A673 (cell line): ENCODE results near the gene MIAT. TPM values are rescaled to one million over a fixed set of nuclear protein-coding genes. Genes with fewer than 3 reads are reported as not detected.
A peak's percentile ranks its signal among the peaks of the same experiment; 100 is the strongest.

Experiments
- BruUV-seq: library from RNA; stranded (reverse); fragments of 400-500 nt; replicated peaks from 2 replicates; lab custom pipeline; 2021; lab: Mats Ljungman, UMichigan
- CTCF ChIA-PET: fragments of 300-600 bp; sonication (Branson Sonifier 250); formaldehyde crosslinking; loops from one replicate; lab custom pipeline; 2022; ENCODE audit warnings: antibody characterized with exemption; lab: Charles Lee
- POLR2A ChIA-PET: fragments of 300-600 bp; sonication (Branson Sonifier 250); formaldehyde crosslinking; loops from one replicate; lab custom pipeline; 2022; ENCODE audit warnings: antibody characterized with exemption; ENCODE audit not compliant: low non-redundant PET; lab: Charles Lee
- DNase-seq: peaks from one replicate; pipeline ENCODE4 v3.0.0-alpha.2; 2015; ENCODE audit warnings: low spot score
- H3K27ac ChIP-seq: fragments of 200-600 bp; sonication (generic); 2 replicates; pipeline ENCODE4 v1.5.1; 2016; ENCODE audit warnings: mixed run types, low read depth, mild to moderate bottlenecking, mixed read lengths, antibody characterized with exemption, low read length; ENCODE audit not compliant: poor library complexity, severe bottlenecking
- H3K27me3 ChIP-seq: fragments of 200-600 bp; sonication (generic); replicated peaks from 2 replicates; pipeline ENCODE4 v1.6.1; 2017; ENCODE audit warnings: mixed run types, low read depth, mild to moderate bottlenecking, mixed read lengths, antibody characterized with exemption, low read length; ENCODE audit not compliant: insufficient read depth, poor library complexity
- H3K36me3 ChIP-seq: fragments of 200-600 bp; sonication (generic); 2 replicates; pipeline ENCODE4 v1.6.1; 2016; ENCODE audit warnings: mixed run types, mild to moderate bottlenecking, mixed read lengths, antibody characterized with exemption, low read length; ENCODE audit not compliant: insufficient read depth, poor library complexity, severe bottlenecking
- H3K4me1 ChIP-seq: fragments of 200-600 bp; sonication (generic); 2 replicates; pipeline ENCODE4 v1.6.1; 2017; ENCODE audit warnings: mixed run types, mild to moderate bottlenecking, mixed read lengths, antibody characterized with exemption, low read length; ENCODE audit not compliant: insufficient read depth, poor library complexity, severe bottlenecking
- H3K4me3 ChIP-seq: fragments of 200-600 bp; sonication (generic); 2 replicates; pipeline ENCODE4 v1.5.1; 2016; ENCODE audit warnings: low read depth, mixed run types, mild to moderate bottlenecking, mixed read lengths, low read length; ENCODE audit not compliant: poor library complexity, severe bottlenecking
- H3K9me3 ChIP-seq: fragments of 200-600 bp; sonication (generic); 2 replicates; pipeline ENCODE4 v1.6.1; 2016; ENCODE audit warnings: mixed run types, low read depth, mild to moderate bottlenecking, mixed read lengths, antibody characterized with exemption, low read length; ENCODE audit not compliant: poor library complexity, severe bottlenecking
- CTCF ChIP-seq: fragments of 300-800, 200-600 bp; sonication (generic); conservative IDR thresholded peaks from 2 replicates; pipeline ENCODE4 v1.5.1; 2017; ENCODE audit warnings: low read depth, mild to moderate bottlenecking, antibody characterized with exemption, low read length, moderate library complexity, mixed read lengths
- EZH2 ChIP-seq: fragments of 200-600 bp; sonication (generic); IDR thresholded peaks from 2 replicates; pipeline ENCODE4 v1.6.1; 2017; ENCODE audit warnings: borderline replicate concordance, low read depth, mild to moderate bottlenecking, mixed read lengths, antibody characterized with exemption, low read length; ENCODE audit not compliant: poor library complexity, severe bottlenecking
- intact Hi-C: fragments of 100-400 bp; cut with micrococcal nuclease; formaldehyde crosslinking; loops from one replicate; pipeline ENCODE4 v1.10.0; 2022; ENCODE audit not compliant: unreplicated experiment
- total RNA-seq: library from RNA; stranded (reverse); gene quantifications from 2 replicates; pipeline ENCODE4 v1.2.3, GENCODE V29; 2021

Gene MIAT
- total RNA-seq, 1 experiment from 2014 or later = 6.2 TPM

- intact Hi-C loops = no loop called here
- BruUV-seq = no TSS peak
- Histone ChIP-seq H3K4me1 (no peaks in the 10 kb centered on the region), H3K27me3 (no peaks in the 10 kb centered on the region), H3K27ac (no peak overlapping the region), H3K36me3 (no peaks in the 10 kb centered on the region), H3K9me3 (peaks cover 11% of the 10 kb centered on the region), H3K4me3 (no peak overlapping the region)
- ChIA-PET POLR2A (no interaction called here), CTCF (no interaction called here)
- no peak for DNase-seq
- TF ChIP-seq CTCF = no peak
- no peak for TF ChIP-seq EZH2
These were observed 54.0 kb downstream of the MIAT start for GRCh38 chr22:26711205-26711963.

GRCh38 chr22:26712158-26712557 lies 54.8 kb downstream of the MIAT start:
- no TSS peak for BruUV-seq
- H3K36me3 ChIP-seq = no peaks in the 10 kb centered on the region
- H3K27me3 ChIP-seq = no peaks in the 10 kb centered on the region
- no peak for DNase-seq
- no peaks in the 10 kb centered on the region for H3K4me1 ChIP-seq
- H3K9me3 ChIP-seq = peaks cover 6% of the 10 kb centered on the region
- TF ChIP-seq CTCF (no peak), EZH2 (no peak)
- CTCF ChIA-PET = no interaction called here
- no peak overlapping the region for H3K4me3 ChIP-seq
- no peak overlapping the region for H3K27ac ChIP-seq
- POLR2A ChIA-PET = no interaction called here
- intact Hi-C loops = no loop called here

DNA sequence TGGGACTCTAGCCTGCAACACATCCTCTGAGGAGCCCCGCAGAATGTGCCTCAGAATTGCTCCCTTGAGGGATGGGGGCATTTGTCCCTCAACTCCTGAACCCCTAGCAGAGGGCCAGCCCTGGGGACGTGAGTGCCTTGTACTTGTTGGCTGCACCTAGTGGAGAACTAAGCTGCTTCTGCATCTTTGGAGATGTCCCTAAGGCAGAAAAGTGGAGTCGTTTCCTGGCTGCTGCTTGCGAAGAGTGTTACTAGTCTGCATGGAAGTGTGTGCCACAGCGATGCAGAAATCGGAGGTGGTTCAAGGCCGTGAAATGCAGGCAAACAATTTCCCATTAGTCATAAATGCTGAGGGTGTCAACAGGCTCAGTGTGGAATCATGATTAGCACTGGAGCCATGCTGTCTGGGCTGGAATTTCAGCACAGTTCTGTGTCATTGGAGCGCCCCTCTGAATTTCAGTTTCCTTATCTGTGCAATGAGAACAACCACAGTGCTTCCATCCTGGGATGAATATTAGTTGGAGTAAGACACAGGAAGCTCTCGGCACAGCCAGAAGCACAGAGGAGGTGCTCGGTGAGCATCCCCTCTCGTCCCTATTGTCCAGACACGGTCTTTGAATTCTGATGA lies 56.5 kb downstream of the MIAT start:
- no peaks in the 10 kb centered on the region for H3K4me1 ChIP-seq
- POLR2A ChIA-PET = no interaction called here
- H3K36me3 ChIP-seq = no peaks in the 10 kb centered on the region
- DNase-seq = peak; percentile 15
- intact Hi-C loops = no loop called here
- no peaks in the 10 kb centered on the region for H3K9me3 ChIP-seq
- CTCF ChIA-PET = no interaction called here
- no peaks in the 10 kb centered on the region for H3K27me3 ChIP-seq
- TF ChIP-seq EZH2 (no peak), CTCF (no peak)
- H3K27ac ChIP-seq = no peak overlapping the region
- no peak overlapping the region for H3K4me3 ChIP-seq
- BruUV-seq = no TSS peak
